Osteoblast (primary cell): ENCODE data around the gene INS. TPM values are rescaled to one million over a fixed set of nuclear protein-coding genes. Genes with fewer than 3 reads are reported as not detected.
A peak's percentile ranks its signal among the peaks of the same experiment; 100 is the strongest.
"Not testable (repeated sequence)": the region's sequence is repeated elsewhere in the genome, so short reads cannot be mapped to it uniquely, and the experiment has no call there.

Experiments
- DNase-seq: peaks from one replicate; pipeline ENCODE4 v3.0.0; 2011; ENCODE audit warnings: low spot score, mixed read lengths; ENCODE audit not compliant: insufficient read length; ENCODE audit errors: missing footprints
- H2AFZ ChIP-seq: 2 replicates; pipeline ENCODE4 v1.6.0; 2011; ENCODE audit warnings: mild to moderate bottlenecking, low read length
- H3K27ac ChIP-seq: 2 replicates; pipeline ENCODE4 v1.5.1; 2011; ENCODE audit warnings: mild to moderate bottlenecking, low read depth, low read length, moderate library complexity
- H3K27me3 ChIP-seq: 2 replicates; pipeline ENCODE4 v1.6.0; 2012; ENCODE audit warnings: mild to moderate bottlenecking, control low read depth, inconsistent platforms, low read length, moderate library complexity; ENCODE audit not compliant: insufficient read depth
- H3K36me3 ChIP-seq: 2 replicates; pipeline ENCODE4 v1.5.1; 2011; ENCODE audit warnings: mild to moderate bottlenecking, low read length, control low read depth, moderate library complexity; ENCODE audit not compliant: insufficient read depth
- H3K4me1 ChIP-seq: 2 replicates; pipeline ENCODE4 v1.5.1; 2011; ENCODE audit warnings: mild to moderate bottlenecking, low read length, control low read depth, moderate library complexity; ENCODE audit not compliant: insufficient read depth
- H3K4me2 ChIP-seq: 2 replicates; pipeline ENCODE4 v1.6.0; 2011; ENCODE audit warnings: mild to moderate bottlenecking, low read length; ENCODE audit not compliant: insufficient read depth
- H3K4me3 ChIP-seq: fragments of 200-600 bp; sonication (generic); 3 replicates; pipeline ENCODE4 v1.5.1; 2012; ENCODE audit warnings: mild to moderate bottlenecking, low read length, inconsistent platforms; ENCODE audit not compliant: insufficient read depth
- H3K79me2 ChIP-seq: 2 replicates; pipeline ENCODE4 v1.6.0; 2012; ENCODE audit warnings: mild to moderate bottlenecking, low read length, control low read depth, inconsistent platforms; ENCODE audit not compliant: insufficient read depth
- H3K9me3 ChIP-seq: 2 replicates; pipeline ENCODE4 v1.5.1; 2011; ENCODE audit warnings: low read depth, low read length, control low read depth
- H4K20me1 ChIP-seq: 2 replicates; pipeline ENCODE4 v1.6.0; 2012; ENCODE audit warnings: mild to moderate bottlenecking, low read length, control low read depth; ENCODE audit not compliant: insufficient read depth
- CTCF ChIP-seq: IDR thresholded peaks from 2 replicates; pipeline ENCODE4 v1.5.1; 2011; ENCODE audit warnings: mild to moderate bottlenecking, low read depth, low read length, moderate library complexity; ENCODE audit errors: extremely low read depth
- total RNA-seq: library from RNA; depleted of rRNA; stranded (reverse); fragments of >200 nt; gene quantifications from 2 replicates; pipeline ENCODE4 v1.2.3, GENCODE V29; 2012

INS gene
- total RNA-seq, 1 donor = not detected

DNA sequence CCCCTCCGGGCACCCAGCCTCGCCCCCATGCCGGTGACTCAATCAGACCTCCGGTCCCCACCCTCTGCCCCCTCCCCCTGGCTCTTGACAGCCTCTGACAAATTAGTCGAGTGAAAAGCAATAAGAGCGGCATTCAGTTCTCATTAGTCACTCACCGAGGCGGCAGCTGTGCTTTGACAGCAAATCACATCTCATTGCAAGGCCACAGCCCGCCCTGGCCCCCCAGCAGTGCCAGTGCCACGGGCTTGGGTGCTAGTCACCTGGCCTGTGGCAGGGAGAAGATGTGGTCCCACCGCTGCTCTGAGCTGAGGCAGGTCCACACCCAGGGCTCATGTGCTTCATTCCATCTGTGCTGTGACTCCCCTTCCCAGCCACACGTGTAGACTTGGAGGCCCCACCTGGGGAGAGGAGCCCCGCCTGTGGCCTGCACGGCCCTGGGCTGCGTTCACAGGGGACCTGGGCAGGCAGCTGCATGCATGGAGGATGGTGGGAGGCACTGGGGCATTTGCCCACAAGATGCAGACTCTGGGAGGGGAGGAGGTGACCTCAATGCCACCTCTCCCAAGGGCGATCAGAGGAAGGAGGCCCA is 18.0 kb upstream of the INS start:
- Histone ChIP-seq H3K4me1 (peaks cover 15% of the 10 kb centered on the region), H3K4me2 (no peak overlapping the region), H3K9me3 (no peaks in the 10 kb centered on the region), H2AFZ (no peak overlapping the region), H3K27me3 (no peaks in the 10 kb centered on the region), H4K20me1 (no peaks in the 10 kb centered on the region), H3K79me2 (no peaks in the 10 kb centered on the region), H3K27ac (no peak overlapping the region), H3K36me3 (no peaks in the 10 kb centered on the region), H3K4me3 (no peak overlapping the region)
- no peak for TF ChIP-seq CTCF
- peak; percentile 98 for DNase-seq

- not testable (repeated sequence) for H3K9me3 ChIP-seq, H3K79me2 ChIP-seq, H2AFZ ChIP-seq, DNase-seq, H3K27ac ChIP-seq, H3K4me3 ChIP-seq, H3K36me3 ChIP-seq, H3K27me3 ChIP-seq, H3K4me2 ChIP-seq, H4K20me1 ChIP-seq
- H3K4me1 ChIP-seq = peaks cover 15% of the 10 kb centered on the region
Measured at GRCh38 chr11:2178055-2178773, 17.2 kb upstream of the INS start.

DNA sequence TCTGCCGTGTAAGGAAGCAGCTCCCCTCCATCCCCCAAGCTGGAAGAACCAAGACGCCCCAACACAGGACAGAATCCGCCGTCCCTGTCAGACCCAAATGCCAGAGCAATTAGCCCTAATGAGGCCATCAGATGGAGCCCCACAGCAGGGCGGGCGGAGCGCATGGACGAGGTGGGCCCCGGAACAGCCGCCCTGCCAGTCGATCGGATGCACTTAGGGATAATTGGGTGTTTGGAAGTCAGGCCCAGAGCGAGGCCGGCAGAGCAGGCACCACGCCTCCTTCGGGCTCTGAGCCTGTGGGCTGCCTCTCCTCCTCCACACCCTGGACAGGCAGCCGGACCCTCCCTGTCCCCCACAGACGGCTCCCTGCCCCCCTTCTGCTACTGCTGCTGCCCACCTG is 16.1 kb upstream of the INS start:
- Histone ChIP-seq H3K27me3 (no peaks in the 10 kb centered on the region), H3K9me3 (no peaks in the 10 kb centered on the region), H3K27ac (no peak overlapping the region), H3K4me3 (no peak overlapping the region), H3K4me1 (peaks cover 15% of the 10 kb centered on the region), H3K79me2 (no peaks in the 10 kb centered on the region), H3K36me3 (no peaks in the 10 kb centered on the region), H2AFZ (no peak overlapping the region), H4K20me1 (no peaks in the 10 kb centered on the region), H3K4me2 (no peak overlapping the region)
- no peak for DNase-seq
- TF ChIP-seq CTCF = no peak

GRCh38 chr11:2176389-2176900 is 15.4 kb upstream of the INS start:
- Histone ChIP-seq H3K4me2 (no peak overlapping the region), H3K4me3 (no peak overlapping the region), H3K79me2 (no peaks in the 10 kb centered on the region), H4K20me1 (no peaks in the 10 kb centered on the region), H3K9me3 (no peaks in the 10 kb centered on the region), H2AFZ (no peak overlapping the region), H3K27me3 (no peaks in the 10 kb centered on the region), H3K4me1 (peaks cover 15% of the 10 kb centered on the region), H3K36me3 (no peaks in the 10 kb centered on the region), H3K27ac (no peak overlapping the region)
- no peak for TF ChIP-seq CTCF
- DNase-seq = no peak
